H1 (cell line): ENCODE measurements around the gene EEF1A2. TPM values are rescaled to one million over a fixed set of nuclear protein-coding genes. Genes with fewer than 3 reads are reported as not detected.
A peak's percentile ranks its signal among the peaks of the same experiment; 100 is the strongest.

ENCODE experiments used
- CTCF ChIA-PET: fragments of 300-600 bp; sonication (Branson Sonifier 250); formaldehyde crosslinking; loops from one replicate; lab custom pipeline; 2021; ENCODE audit not compliant: partially characterized antibody; lab: Charles Lee
- POLR2A ChIA-PET: fragments of 300-600 bp; sonication (Branson Sonifier 250); formaldehyde crosslinking; loops from one replicate; lab custom pipeline; 2021; ENCODE audit warnings: inconsistent platforms; ENCODE audit not compliant: partially characterized antibody; lab: Charles Lee
- DNase-seq, 2 experiments: peaks; one replicate each; pipeline versions ENCODE4 v3.0.0 to v3.0.0-alpha.2; 2010 to 2022; ENCODE audit warnings: low spot score in 2 of 2, low read depth in 1 of 2, mixed read lengths in 1 of 2
- FAIRE-seq: peaks from 2 replicates; lab custom pipeline; 2011; peaks lifted over from hg19 to GRCh38; lab: Jason Lieb, UNC
- H2AFZ ChIP-seq: 2 replicates; pipeline ENCODE4 v1.8.1; 2012; ENCODE audit warnings: low read length, inconsistent platforms
- H2AK5ac ChIP-seq: 2 replicates; pipeline ENCODE4 v1.6.1; 2013; ENCODE audit warnings: low read depth, low read length
- H2BK120ac ChIP-seq: replicated peaks from 2 replicates; pipeline ENCODE3; 2013; ENCODE audit warnings: low read depth, low read length, inconsistent platforms
- H2BK12ac ChIP-seq: 2 replicates; pipeline ENCODE4 v1.6.1; 2013; ENCODE audit warnings: low read depth, low read length
- H2BK15ac ChIP-seq: 2 replicates; pipeline ENCODE4 v1.6.1; 2013; ENCODE audit warnings: low read length
- H2BK20ac ChIP-seq: 2 replicates; pipeline ENCODE4 v1.6.1; 2013; ENCODE audit warnings: low read length
- H2BK5ac ChIP-seq: 2 replicates; pipeline ENCODE4 v1.6.1; 2013; ENCODE audit warnings: low read depth, low read length
- H3K14ac ChIP-seq: 2 replicates; pipeline ENCODE4 v1.6.1; 2013; ENCODE audit warnings: inconsistent platforms; ENCODE audit not compliant: insufficient read length
- H3K18ac ChIP-seq: 2 replicates; pipeline ENCODE4 v1.6.1; 2013; ENCODE audit warnings: low read length; ENCODE audit errors: extremely low read depth
- H3K23ac ChIP-seq: 2 replicates; pipeline ENCODE4 v1.6.1; 2013; ENCODE audit warnings: inconsistent platforms; ENCODE audit not compliant: insufficient read length
- H3K23me2 ChIP-seq: 2 replicates; pipeline ENCODE4 v1.6.1; 2013; ENCODE audit warnings: low read depth, low read length
- H3K27ac ChIP-seq: 2 replicates; pipeline ENCODE4 v1.6.1; 2011; ENCODE audit warnings: low read depth, low read length, inconsistent platforms
- H3K27me3 ChIP-seq, 4 experiments: replicated peaks in 1 of 4; 1 replicate in 1 of 4; 2 replicates in 3 of 4; pipeline versions ENCODE4 v1.6.1 to v1.8.1; 2011 to 2013; ENCODE audit warnings: low read length in 3 of 4, mild to moderate bottlenecking in 3 of 4, inconsistent platforms in 2 of 4, mixed read lengths in 2 of 4, moderate library complexity in 1 of 4; ENCODE audit not compliant: control insufficient read depth in 3 of 4, insufficient read depth in 3 of 4; ENCODE audit errors: extremely low read depth in 1 of 4
- H3K36me3 ChIP-seq, 4 experiments: 2 replicates each; pipeline versions ENCODE4 v1.6.1 to v1.8.1; 2011 to 2013; ENCODE audit warnings: mild to moderate bottlenecking in 4 of 4, low read length in 3 of 4, moderate library complexity in 2 of 4, control low read depth in 1 of 4, inconsistent platforms in 1 of 4; ENCODE audit not compliant: insufficient read depth in 4 of 4, control insufficient read depth in 2 of 4
- H3K4ac ChIP-seq: replicated peaks from 2 replicates; pipeline ENCODE3; 2013; ENCODE audit warnings: low read length, low read depth, mixed read lengths, inconsistent platforms; ENCODE audit not compliant: insufficient read length
- H3K4me1 ChIP-seq, 4 experiments: replicated peaks in 1 of 4; 1 replicate in 1 of 4; 2 replicates in 3 of 4; pipeline versions ENCODE4 v1.6.1 to v1.8.1; 2011 to 2013; ENCODE audit warnings: low read length in 3 of 4, inconsistent platforms in 2 of 4, mixed read lengths in 1 of 4; ENCODE audit not compliant: insufficient read depth in 4 of 4, control insufficient read depth in 3 of 4
- H3K4me2 ChIP-seq, 2 experiments: 2 replicates each; pipeline versions ENCODE4 v1.6.1 to v1.8.1; 2011 to 2013; ENCODE audit warnings: low read depth in 2 of 2, low read length in 2 of 2, control low read depth in 1 of 2, inconsistent platforms in 1 of 2, mild to moderate bottlenecking in 1 of 2; ENCODE audit not compliant: insufficient read depth in 1 of 2
- H3K4me3 ChIP-seq, 4 experiments: fragments of 200-600, 300-600 bp in 1 of 4; sonication (generic), shearing (Covaris generic), sonication (Bioruptor Twin) in 1 of 4; 2 replicates each; pipeline versions ENCODE4 v1.5.1 to v1.8.1; 2011 to 2016; ENCODE audit warnings: low read length in 4 of 4, low read depth in 3 of 4, control low read depth in 2 of 4, inconsistent platforms in 2 of 4, mild to moderate bottlenecking in 2 of 4, mixed read lengths in 1 of 4, moderate library complexity in 1 of 4; ENCODE audit not compliant: insufficient read depth in 2 of 4; ENCODE audit errors: extremely low read depth in 1 of 4
- H3K56ac ChIP-seq: replicated peaks from 2 replicates; pipeline ENCODE3; 2013; ENCODE audit warnings: low read depth, mild to moderate bottlenecking, mixed read lengths, low read length, inconsistent platforms; ENCODE audit not compliant: insufficient read length
- H3K79me1 ChIP-seq: 2 replicates; pipeline ENCODE4 v1.6.1; 2013; ENCODE audit warnings: low read depth, low read length, control low read depth
- H3K79me2 ChIP-seq, 2 experiments: 2 replicates each; pipeline versions ENCODE4 v1.6.1 to v1.8.1; 2012 to 2013; ENCODE audit warnings: low read length in 2 of 2, mild to moderate bottlenecking in 2 of 2, inconsistent platforms in 1 of 2; ENCODE audit not compliant: insufficient read depth in 2 of 2, control insufficient read depth in 1 of 2
- H3K9ac ChIP-seq, 4 experiments: replicated peaks in 1 of 4; 1 replicate in 1 of 4; 2 replicates in 3 of 4; pipeline versions ENCODE4 v1.6.1 to v1.8.1; 2011 to 2013; ENCODE audit warnings: low read depth in 3 of 4, low read length in 3 of 4, control low read depth in 2 of 4, mild to moderate bottlenecking in 2 of 4, moderate library complexity in 2 of 4, inconsistent platforms in 1 of 4; ENCODE audit errors: extremely low read depth in 1 of 4
- H3K9me3 ChIP-seq, 2 experiments: 2 replicates each; pipeline versions ENCODE4 v1.6.1 to v1.8.1; 2012 to 2013; ENCODE audit warnings: mild to moderate bottlenecking in 2 of 2, moderate library complexity in 2 of 2, control low read depth in 1 of 2, inconsistent platforms in 1 of 2, low read depth in 1 of 2, low read length in 1 of 2, mixed read lengths in 1 of 2; ENCODE audit not compliant: insufficient read depth in 2 of 2
- H4K20me1 ChIP-seq, 2 experiments: replicated peaks in 1 of 2; 2 replicates each; pipeline versions ENCODE3 to v1.8.1; 2011 to 2013; ENCODE audit warnings: inconsistent platforms in 2 of 2, low read length in 2 of 2, mild to moderate bottlenecking in 1 of 2; ENCODE audit not compliant: insufficient read depth in 2 of 2, control insufficient read depth in 1 of 2
- H4K5ac ChIP-seq: 2 replicates; pipeline ENCODE4 v1.6.1; 2013; ENCODE audit warnings: low read length, low read depth, mixed read lengths, inconsistent platforms; ENCODE audit not compliant: insufficient read length
- H4K8ac ChIP-seq: 2 replicates; pipeline ENCODE4 v1.8.0; 2013; ENCODE audit warnings: mild to moderate bottlenecking, moderate library complexity, low read length, inconsistent platforms; ENCODE audit not compliant: insufficient read depth; ENCODE audit errors: extremely low read depth
- H4K91ac ChIP-seq: replicated peaks from 2 replicates; pipeline ENCODE3; 2013; ENCODE audit warnings: low read length, mixed read lengths, inconsistent platforms; ENCODE audit not compliant: insufficient read length
- ATF2 ChIP-seq: IDR thresholded peaks from 2 replicates; pipeline ENCODE4 v1.6.1; 2012; ENCODE audit warnings: low read length, inconsistent platforms
- ATF3 ChIP-seq: IDR thresholded peaks from 2 replicates; pipeline ENCODE4 v1.6.1; 2011; ENCODE audit warnings: low read depth, mild to moderate bottlenecking, low read length; ENCODE audit not compliant: insufficient read depth
- BACH1 ChIP-seq: IDR thresholded peaks from 2 replicates; pipeline ENCODE4 v1.6.1; 2012; ENCODE audit warnings: low read length, improper control_type of control experiment
- CHD2 ChIP-seq: IDR thresholded peaks from 2 replicates; pipeline ENCODE4 v1.6.1; 2012; ENCODE audit warnings: low read length, improper control_type of control experiment
- CREB1 ChIP-seq: IDR thresholded peaks from 2 replicates; pipeline ENCODE4 v1.6.1; 2012; ENCODE audit warnings: inconsistent platforms
- CTBP2 ChIP-seq: IDR thresholded peaks from 2 replicates; pipeline ENCODE4 v1.7.0; 2011; ENCODE audit warnings: borderline replicate concordance, mild to moderate bottlenecking, moderate library complexity, mixed read lengths, low read length; ENCODE audit not compliant: insufficient read depth, insufficient read length
- EP300 ChIP-seq, 2 experiments: IDR thresholded peaks; 1 replicate in 1 of 2; 2 replicates in 1 of 2; pipeline ENCODE4 v1.6.1; 2011 to 2012; ENCODE audit warnings: low read depth in 2 of 2, low read length in 2 of 2, mild to moderate bottlenecking in 2 of 2, borderline replicate concordance in 1 of 2, inconsistent platforms in 1 of 2, moderate library complexity in 1 of 2
- JUN ChIP-seq: IDR thresholded peaks from 2 replicates; pipeline ENCODE4 v1.6.1; 2011; ENCODE audit warnings: low read depth, mild to moderate bottlenecking, improper control_type of control experiment, low read length
- POLR2A ChIP-seq, 2 experiments: IDR thresholded peaks; 1 replicate in 1 of 2; 2 replicates in 1 of 2; pipeline ENCODE4 v1.6.1; 2011; ENCODE audit warnings: low read depth in 2 of 2, low read length in 2 of 2, mild to moderate bottlenecking in 2 of 2; ENCODE audit errors: control extremely low read depth in 1 of 2
- SRF ChIP-seq: IDR thresholded peaks from 2 replicates; pipeline ENCODE4 v1.6.1; 2011; ENCODE audit warnings: mild to moderate bottlenecking, low read depth, low read length, moderate library complexity
- USF2 ChIP-seq: IDR thresholded peaks from 2 replicates; pipeline ENCODE4 v1.6.1; 2011; ENCODE audit warnings: low read length, improper control_type of control experiment
- WGBS, 2 experiments: shearing (Covaris generic) in 1 of 2; methylation state at CpG; one replicate each; pipeline versions ENCODE4 v1.1.6 to v1.1.7; 2013 to 2015; ENCODE audit warnings: low lambda C conversion rate in 2 of 2, mixed read lengths in 2 of 2, inconsistent platforms in 1 of 2, low coverage in 1 of 2, missing lambda C conversion rate in 1 of 2; ENCODE audit not compliant: insufficient replicate concordance in 2 of 2, insufficient coverage in 1 of 2, insufficient read length in 1 of 2; ENCODE audit errors: extremely low coverage in 1 of 2, missing lambda C conversion rate in 1 of 2; 5-methylcytosine and 5-hydroxymethylcytosine counted together
- polyA plus RNA-seq, 7 experiments: library from polyadenylated mRNA; depleted of rRNA in 3 of 7; stranded (reverse) in 5 of 7; unstranded in 2 of 7; fragments of >200 nt in 5 of 7; fragments of 200-250 nt in 2 of 7; gene quantifications; 1 replicate in 5 of 7; 2 replicates in 1 of 7; 4 replicates in 1 of 7; pipeline versions ENCODE4 v1.2.1 to v1.2.3, GENCODE V29; 2011 to 2013; ENCODE audit warnings: missing spikeins in 2 of 7, mixed read lengths in 2 of 7
- total RNA-seq: library from RNA; stranded (reverse); fragmentation: NEBNext Ultra II Directional; extraction: Animal tissue kit (Norgen Biotek cat#: 25700); gene quantifications from 2 replicates; pipeline ENCODE4 v1.2.1, GENCODE V29; 2021

EEF1A2 gene
- total and polyA plus RNA-seq, 2 of the 8 experiments (the other 6 are each of a cell fraction or from before 2014, with no cell fraction given) = 7.4 to 25.8 TPM

DNA sequence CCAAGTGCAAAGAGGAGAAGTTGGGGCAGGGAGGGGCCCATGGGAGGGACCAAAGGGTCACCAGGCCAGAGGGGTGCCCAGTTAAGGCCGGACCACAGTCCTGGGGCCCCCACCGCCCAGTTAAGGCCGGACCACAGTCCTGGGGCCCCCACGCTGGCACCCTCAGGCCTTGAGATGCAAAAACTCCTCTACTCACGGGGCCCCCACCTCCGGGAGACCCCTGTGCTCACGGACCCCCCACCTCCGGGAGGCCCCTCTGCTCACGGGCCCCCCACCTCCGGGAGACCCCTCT is 43.4 kb downstream of the EEF1A2 start:
- TF ChIP-seq CREB1 = no peak
- no peak for TF ChIP-seq USF2
- TF ChIP-seq ATF3 = no peak
- no peak for TF ChIP-seq POLR2A (IDR thresholded peaks at IDR 0.05; ENCODE audit: control extremely low read depth in 1 of 2, low read depth in 2 of 2, low read length in 2 of 2)
- TF ChIP-seq BACH1 = no peak
- TF ChIP-seq JUN = no peak
- TF ChIP-seq CTBP2 = no peak
- no peak for TF ChIP-seq SRF
- no peak for TF ChIP-seq EP300 (IDR thresholded peaks at IDR 0.05; ENCODE audit: borderline replicate concordance in 1 of 2, low read depth in 2 of 2, low read length in 2 of 2)
- TF ChIP-seq ATF2 = no peak
- TF ChIP-seq CHD2 = no peak
- Histone ChIP-seq H4K5ac (no peak overlapping the region), H3K79me1 (peaks cover 28% of the 10 kb centered on the region), H2BK120ac (no peak overlapping the region), H3K27ac (no peak overlapping the region), H3K79me2 (peaks cover 0 to 51% of the 10 kb centered on the region in 2 experiments; a peak in 2 of 4 replicates), H4K20me1 (peaks cover 17 to 32% of the 10 kb centered on the region in 2 experiments), H3K18ac (no peak overlapping the region; the same call in 1 of the 2 replicates), H3K4me1 (peaks cover 0 to 24% (median 19%) of the 10 kb centered on the region in 4 experiments; a peak in 5 of 7 replicates), H3K36me3 (peaks cover 0 to 5% (median 0%) of the 10 kb centered on the region in 4 experiments; a peak in 1 of 8 replicates), H3K14ac (no peak overlapping the region), H3K27me3 (no peaks in the 10 kb centered on the region), H3K4me3 (no peak overlapping the region), H4K91ac (no peak overlapping the region), H2AFZ (no peak overlapping the region), H2BK15ac (no peak overlapping the region), H3K4me2 (peak overlapping the region in 1 of 2 experiments; percentile 33; a peak in 1 of 4 replicates), H4K8ac (no peak overlapping the region), H2BK5ac (no peak overlapping the region), H3K23me2 (no peaks in the 10 kb centered on the region), H3K56ac (no peak overlapping the region), H3K9me3 (no peaks in the 10 kb centered on the region), H2BK20ac (no peak overlapping the region), H3K4ac (no peak overlapping the region), H2AK5ac (no peak overlapping the region), H2BK12ac (no peak overlapping the region), H3K9ac (no peak overlapping the region), H3K23ac (no peak overlapping the region)
- ChIA-PET POLR2A (interaction anchor here (0.9 kb wide), 1 partner anchor 41 kb away, joined by 4 read pairs; no protein-coding TSS in a partner anchor), CTCF (interaction anchor here (0.8 to 0.9 kb wide), 2 partner anchors 8 to 147 kb away, joined by 3 to 4 read pairs; no protein-coding TSS in a partner anchor)
- DNase-seq (no peak), FAIRE-seq (no peak)
- 88% methylated on average over 3 of the region's 10 CpGs; no CpG with 5 or more reads in 1 of the 2 experiments for WGBS, 2 experiments
